ENCODE results near the gene DNAI4. TPM values are rescaled to one million over a fixed set of nuclear protein-coding genes. Genes with fewer than 3 reads are reported as not detected.

Gene DNAI4
- total RNA-seq, 4 donors from 2014 or later, result 1.8 to 12.4 (median 3.3) TPM

DNA sequence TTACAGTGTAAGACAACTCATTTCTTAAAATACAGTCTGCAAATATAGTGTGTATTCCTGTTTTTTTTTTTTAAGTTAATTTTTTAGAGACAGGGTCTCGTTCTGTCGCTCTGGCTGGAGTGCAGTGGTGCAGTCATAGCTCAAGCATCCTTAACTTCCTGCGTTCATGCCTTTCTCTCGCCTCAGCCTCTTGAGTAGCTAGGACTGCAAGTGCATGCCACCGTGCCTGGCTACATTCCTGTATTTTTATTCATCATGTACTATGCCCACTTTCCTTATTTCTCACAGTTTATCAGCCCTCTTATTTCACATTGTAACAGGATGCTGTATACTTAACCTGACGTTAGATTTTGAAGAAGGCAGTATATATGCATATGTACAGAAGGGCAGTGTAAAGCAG is 26.9 kb upstream of the DNAI4 start:
- Histone ChIP-seq H3K4me1 (no peaks in the 10 kb centered on the region), H3K27me3 (no peaks in the 10 kb centered on the region), H3K9me3 (no peaks in the 10 kb centered on the region), H3K36me3 (peaks cover 0 to 45% (median 0%) of the 10 kb centered on the region in 3 donors), H3K27ac (no peak overlapping the region), H3K4me3 (no peak overlapping the region)
- no peak for DNase-seq
- TF ChIP-seq CTCF (IDR thresholded peaks at IDR 0.05) (no peak), POLR2A (IDR thresholded peaks at IDR 0.05) (no peak)

DNA sequence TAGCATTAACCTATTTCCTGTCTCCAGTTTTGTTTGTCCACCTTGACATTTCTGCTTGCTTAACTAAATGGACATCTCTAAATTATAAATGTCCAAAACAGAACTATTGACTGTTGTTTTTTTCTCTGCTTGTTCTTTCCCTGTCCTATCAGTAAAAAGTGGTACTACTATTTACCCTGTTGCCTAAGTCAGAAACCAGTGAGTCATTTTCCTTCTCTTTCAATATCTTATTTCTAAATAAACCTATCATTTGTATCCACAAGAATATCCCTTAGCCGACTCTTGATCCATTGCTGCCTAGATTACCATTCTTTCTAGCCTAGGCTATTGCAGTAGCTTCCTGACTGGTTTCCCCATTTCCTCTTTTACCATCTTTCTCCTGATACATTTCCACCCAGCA is 22.6 kb upstream of the DNAI4 start:
- no peak for TF ChIP-seq POLR2A (IDR thresholded peaks at IDR 0.05)
- TF ChIP-seq CTCF (IDR thresholded peaks at IDR 0.05), result no peak
- Histone ChIP-seq H3K27ac (no peak overlapping the region), H3K27me3 (no peaks in the 10 kb centered on the region), H3K36me3 (peaks cover 0 to 47% (median 0%) of the 10 kb centered on the region in 3 donors), H3K4me3 (no peak overlapping the region), H3K9me3 (no peaks in the 10 kb centered on the region), H3K4me1 (peaks cover 0 to 9% (median 0%) of the 10 kb centered on the region in 4 donors)
- no peak for DNase-seq

- Histone ChIP-seq H3K27ac (no peak overlapping the region), H3K4me3 (no peak overlapping the region), H3K36me3 (peaks cover 0 to 39% (median 0%) of the 10 kb centered on the region in 3 donors), H3K27me3 (no peaks in the 10 kb centered on the region), H3K4me1 (peaks cover 0 to 18% (median 2%) of the 10 kb centered on the region in 4 donors), H3K9me3 (no peaks in the 10 kb centered on the region)
- TF ChIP-seq CTCF (IDR thresholded peaks at IDR 0.05) (no peak), POLR2A (IDR thresholded peaks at IDR 0.05) (no peak)
- DNase-seq, result no peak
These were observed 20.7 kb upstream of the DNAI4 start for GRCh38 chr1:66945316-66945715.

GRCh38 chr1:66944330-66945274 is 19.9 kb upstream of the DNAI4 start:
- Histone ChIP-seq H3K4me1 (peaks cover 0 to 18% (median 2%) of the 10 kb centered on the region in 4 donors), H3K36me3 (peaks cover 0 to 38% (median 0%) of the 10 kb centered on the region in 3 donors), H3K27ac (peak overlapping the region in 1 of 4 donors; percentile 8), H3K4me3 (no peak overlapping the region), H3K9me3 (no peaks in the 10 kb centered on the region), H3K27me3 (no peaks in the 10 kb centered on the region)
- TF ChIP-seq CTCF (IDR thresholded peaks at IDR 0.05) (no peak), POLR2A (IDR thresholded peaks at IDR 0.05) (no peak)
- DNase-seq, result peak in 1 of 3 donors; percentile 66

- no peak overlapping the region for H3K4me3 ChIP-seq
- peaks cover 0 to 18% (median 5%) of the 10 kb centered on the region in 4 donors for H3K4me1 ChIP-seq
- H3K36me3 ChIP-seq, result peaks cover 0 to 30% (median 0%) of the 10 kb centered on the region in 3 donors
- DNase-seq, result no peak
- no peaks in the 10 kb centered on the region for H3K9me3 ChIP-seq
- TF ChIP-seq POLR2A (IDR thresholded peaks at IDR 0.05), result no peak
- TF ChIP-seq CTCF (IDR thresholded peaks at IDR 0.05), result no peak
- peak overlapping the region in 1 of 4 donors; percentile 8 for H3K27ac ChIP-seq
- H3K27me3 ChIP-seq, result no peaks in the 10 kb centered on the region
These were observed 18.8 kb upstream of the DNAI4 start for GRCh38 chr1:66943361-66943969.

All from Peyer's patch (tissue), 4 donors.